Erythroblast (primary cell): ENCODE data around the gene RNU7-1.

Source experiments
- GATA1 ChIP-seq: IDR thresholded peaks from 2 replicates; pipeline ENCODE4 v1.6.1; 2011; ENCODE audit warnings: low read depth, mild to moderate bottlenecking, control low read depth, low read length, moderate library complexity
- POLR2A ChIP-seq: IDR thresholded peaks from 2 replicates; pipeline ENCODE4 v1.6.1; 2011; ENCODE audit warnings: mild to moderate bottlenecking, low read length

DNA sequence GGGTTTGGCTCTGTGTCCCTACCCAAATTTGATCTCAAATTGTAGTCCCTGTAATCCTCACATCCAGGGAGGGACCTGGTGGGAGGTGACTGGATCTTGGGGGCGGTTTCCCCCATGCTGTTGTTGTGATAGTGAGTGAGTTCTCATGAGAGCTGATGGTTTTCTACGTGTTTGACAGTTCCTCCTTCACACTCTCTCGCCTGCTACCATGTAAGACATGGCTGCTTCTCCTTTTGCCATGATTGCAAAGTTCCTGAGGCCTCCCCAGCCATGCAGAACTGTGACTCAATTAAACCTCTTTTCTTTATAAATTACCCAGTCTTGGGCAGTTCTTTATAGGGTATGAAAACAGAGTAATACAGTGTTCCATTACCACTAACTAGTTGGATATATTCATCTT, 49.3 kb upstream of the RNU7-1 start:
- no peak for TF ChIP-seq POLR2A
- no peak for TF ChIP-seq GATA1
